ENCODE data around the gene SYVN1.

- TF ChIP-seq CTCF (IDR thresholded peaks at IDR 0.05) (no peak), POLR2AphosphoS5 (IDR thresholded peaks at IDR 0.05; ENCODE audit: insufficient read depth in 1 of 2, low read depth in 1 of 2) (peak in 1 of 2 donors; percentile 17)
Observed at GRCh38 chr11:65181569-65182257, 47.4 kb upstream of the SYVN1 start, which contains the start of gene CAPN1.
